T-helper 17 cell (primary cell): ENCODE results near the gene PLA2G12B. TPM values are rescaled to one million over a fixed set of nuclear protein-coding genes. Genes with fewer than 3 reads are reported as not detected.
"Not testable (repeated sequence)": the region's sequence is repeated elsewhere in the genome, so short reads cannot be mapped to it uniquely, and the experiment has no call there.

Experiments used
- ATAC-seq: fragments of 150-1000 bp; cut with Tn5 transposase; 2 replicates; pipeline ENCODE4 v1.10.0; 2021; ENCODE audit warnings: mild to moderate bottlenecking, moderate library complexity
- DNase-seq, 3 donors: peaks; one replicate each; pipeline versions ENCODE4 v3.0.0 to v3.0.0-alpha.2; 2020 to 2021
- H3K9me3 ChIP-seq: one replicate; pipeline ENCODE4 v1.7.0; 2013; ENCODE audit warnings: low read length, mild to moderate bottlenecking; ENCODE audit not compliant: control insufficient read depth, poor library complexity, severe bottlenecking
- H3K27ac Mint-ChIP-seq: one replicate; pipeline ENCODE4 v1.8.0; 2022; ENCODE audit warnings: mild to moderate bottlenecking, moderate library complexity, mixed read lengths
- H3K27me3 Mint-ChIP-seq: one replicate; pipeline ENCODE4 v1.8.0; 2022; ENCODE audit warnings: mixed read lengths
- H3K36me3 Mint-ChIP-seq: one replicate; pipeline ENCODE4 v1.8.0; 2022; ENCODE audit warnings: low read depth, mixed read lengths
- H3K4me1 Mint-ChIP-seq: one replicate; pipeline ENCODE4 v1.8.0; 2022; ENCODE audit warnings: mild to moderate bottlenecking, mixed read lengths
- H3K4me3 Mint-ChIP-seq: one replicate; pipeline ENCODE4 v1.8.0; 2022; ENCODE audit warnings: mild to moderate bottlenecking, moderate library complexity, mixed read lengths
- total RNA-seq, 4 donors: library from RNA in 2 of 4; stranded (reverse) in 2 of 4; gene quantifications; one replicate each; pipeline ENCODE4 v1.2.3 and lab custom pipeline; 2022 to 2026

Gene PLA2G12B
- total RNA-seq, 2 donors from 2014 or later = not detected

- ATAC-seq (no peak), DNase-seq (no peak)
- Mint-ChIP-seq H3K27me3 (peaks cover 16% of the 10 kb centered on the region), H3K4me1 (no peaks in the 10 kb centered on the region), H3K36me3 (no peaks in the 10 kb centered on the region), H3K27ac (no peak overlapping the region), H3K4me3 (no peak overlapping the region)
- no peaks in the 10 kb centered on the region for H3K9me3 ChIP-seq
These were observed 28.6 kb downstream of the PLA2G12B start for GRCh38 chr10:72925951-72926465.

GRCh38 chr10:72924351-72924750 lies 30.3 kb downstream of the PLA2G12B start:
- ATAC-seq (no peak), DNase-seq (no peak)
- Mint-ChIP-seq H3K4me1 (no peaks in the 10 kb centered on the region), H3K4me3 (no peak overlapping the region), H3K36me3 (no peaks in the 10 kb centered on the region), H3K27me3 (peaks cover 16% of the 10 kb centered on the region), H3K27ac (no peak overlapping the region)
- H3K9me3 ChIP-seq = no peaks in the 10 kb centered on the region

DNA sequence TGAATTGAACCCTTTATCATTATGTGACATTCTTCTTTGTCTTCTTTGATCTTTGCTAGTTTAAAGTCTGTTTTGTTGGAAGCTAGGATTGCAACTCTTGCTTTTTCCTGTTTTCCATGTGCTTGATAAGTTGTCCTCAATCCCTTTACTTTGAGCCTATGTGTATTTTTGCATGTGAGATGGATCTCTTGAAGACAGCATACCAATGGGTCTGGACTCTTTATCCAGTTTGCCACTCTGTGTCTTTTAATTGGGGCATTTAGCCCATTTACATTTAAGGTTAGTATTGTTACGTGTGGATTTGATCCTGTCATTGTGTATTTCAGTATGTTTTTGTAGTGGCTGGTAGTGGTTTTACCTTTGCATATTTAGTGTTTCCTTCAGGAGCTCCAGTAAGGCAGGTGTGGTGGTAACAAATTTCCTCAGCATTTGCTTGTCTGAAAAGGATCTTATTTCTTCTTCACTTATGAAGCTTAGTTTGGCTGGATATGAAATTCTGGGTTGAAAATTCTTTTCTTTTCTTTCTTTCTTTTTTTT lies 33.4 kb downstream of the PLA2G12B start:
- H3K36me3 Mint-ChIP-seq, H3K4me1 Mint-ChIP-seq, ATAC-seq, H3K27me3 Mint-ChIP-seq, H3K9me3 ChIP-seq, H3K27ac Mint-ChIP-seq, H3K4me3 Mint-ChIP-seq, DNase-seq: not testable (repeated sequence)

- Mint-ChIP-seq H3K36me3 (no peaks in the 10 kb centered on the region), H3K4me1 (no peaks in the 10 kb centered on the region), H3K4me3 (no peak overlapping the region), H3K27me3 (no peaks in the 10 kb centered on the region), H3K27ac (no peak overlapping the region)
- DNase-seq (no peak), ATAC-seq (no peak)
- no peaks in the 10 kb centered on the region for H3K9me3 ChIP-seq
These were observed 36.3 kb downstream of the PLA2G12B start for GRCh38 chr10:72918352-72918751.

DNA sequence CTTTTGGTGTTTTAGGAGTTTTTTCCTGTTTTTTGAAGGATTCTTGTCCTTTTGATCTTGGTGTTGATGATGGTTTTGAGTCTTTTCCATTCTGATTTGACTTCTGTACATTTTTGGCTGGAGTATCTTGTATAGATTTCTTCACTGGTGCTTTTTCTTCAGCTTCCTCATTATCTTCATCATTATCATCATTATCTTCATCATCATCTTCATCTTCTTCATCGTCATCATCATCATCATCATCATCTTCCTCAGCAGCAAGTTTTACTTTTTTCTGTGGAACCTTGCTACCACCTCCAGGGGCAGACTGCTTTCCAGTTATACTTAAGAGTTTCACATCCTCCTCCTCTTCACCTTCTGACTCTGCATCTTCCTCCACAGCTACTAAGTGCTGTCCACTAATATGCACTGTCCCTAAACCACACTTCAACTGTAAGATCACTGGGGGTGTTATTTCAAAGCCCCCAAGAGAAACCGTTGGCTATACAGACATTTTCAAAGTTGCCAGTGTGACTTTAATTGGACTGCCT lies 36.7 kb downstream of the PLA2G12B start:
- H3K27me3 Mint-ChIP-seq, H3K9me3 ChIP-seq, DNase-seq, H3K4me1 Mint-ChIP-seq, H3K36me3 Mint-ChIP-seq, H3K4me3 Mint-ChIP-seq, H3K27ac Mint-ChIP-seq, ATAC-seq: not testable (repeated sequence)

- H3K4me1 Mint-ChIP-seq, H3K36me3 Mint-ChIP-seq, ATAC-seq, DNase-seq, H3K27me3 Mint-ChIP-seq, H3K4me3 Mint-ChIP-seq, H3K9me3 ChIP-seq, H3K27ac Mint-ChIP-seq: not testable (repeated sequence)
These were observed 37.4 kb downstream of the PLA2G12B start for GRCh38 chr10:72917201-72917600.

DNA sequence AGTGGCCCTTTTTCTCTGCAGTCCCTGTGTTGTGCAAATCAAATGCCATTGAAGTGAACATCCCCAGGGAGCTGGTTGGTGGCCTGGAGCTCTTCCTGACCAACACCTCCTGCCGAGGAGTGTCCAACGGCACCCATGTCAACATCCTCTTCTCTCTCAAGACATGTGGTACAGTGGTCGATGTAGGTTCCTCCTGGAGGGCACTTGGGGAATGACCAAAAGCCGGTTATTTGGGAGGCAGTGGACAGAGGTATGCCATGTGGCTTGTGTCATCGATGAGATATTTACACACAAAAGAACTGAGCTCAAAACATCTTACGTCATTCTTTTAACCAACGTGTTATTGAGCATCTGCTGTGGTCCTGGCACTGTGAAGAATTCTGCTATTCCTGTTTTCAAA lies 41.3 kb downstream of the PLA2G12B start:
- Mint-ChIP-seq H3K4me1 (no peaks in the 10 kb centered on the region), H3K36me3 (no peaks in the 10 kb centered on the region), H3K27me3 (no peaks in the 10 kb centered on the region), H3K27ac (no peak overlapping the region), H3K4me3 (no peak overlapping the region)
- DNase-seq = no peak
- H3K9me3 ChIP-seq = no peaks in the 10 kb centered on the region
- no peak for ATAC-seq

GRCh38 chr10:72912736-72913135 lies 41.9 kb downstream of the PLA2G12B start:
- no peak for ATAC-seq
- no peaks in the 10 kb centered on the region for H3K36me3 Mint-ChIP-seq
- no peak overlapping the region for H3K4me3 Mint-ChIP-seq
- no peaks in the 10 kb centered on the region for H3K9me3 ChIP-seq
- no peak for DNase-seq
- no peaks in the 10 kb centered on the region for H3K27me3 Mint-ChIP-seq
- H3K4me1 Mint-ChIP-seq = no peaks in the 10 kb centered on the region
- H3K27ac Mint-ChIP-seq = no peak overlapping the region

- Mint-ChIP-seq H3K27ac (no peak overlapping the region), H3K36me3 (no peaks in the 10 kb centered on the region), H3K4me3 (no peak overlapping the region), H3K4me1 (no peaks in the 10 kb centered on the region), H3K27me3 (peaks cover under 1% of the 10 kb centered on the region)
- DNase-seq (no peak), ATAC-seq (no peak)
- no peaks in the 10 kb centered on the region for H3K9me3 ChIP-seq
These were observed 42.8 kb downstream of the PLA2G12B start for GRCh38 chr10:72911758-72912157.

- Mint-ChIP-seq H3K36me3 (no peaks in the 10 kb centered on the region), H3K4me1 (no peaks in the 10 kb centered on the region), H3K4me3 (no peak overlapping the region), H3K27ac (no peak overlapping the region), H3K27me3 (peaks cover 6% of the 10 kb centered on the region)
- H3K9me3 ChIP-seq = no peaks in the 10 kb centered on the region
- DNase-seq (no peak), ATAC-seq (no peak)
These were observed 43.9 kb downstream of the PLA2G12B start for GRCh38 chr10:72910705-72911104.

DNA sequence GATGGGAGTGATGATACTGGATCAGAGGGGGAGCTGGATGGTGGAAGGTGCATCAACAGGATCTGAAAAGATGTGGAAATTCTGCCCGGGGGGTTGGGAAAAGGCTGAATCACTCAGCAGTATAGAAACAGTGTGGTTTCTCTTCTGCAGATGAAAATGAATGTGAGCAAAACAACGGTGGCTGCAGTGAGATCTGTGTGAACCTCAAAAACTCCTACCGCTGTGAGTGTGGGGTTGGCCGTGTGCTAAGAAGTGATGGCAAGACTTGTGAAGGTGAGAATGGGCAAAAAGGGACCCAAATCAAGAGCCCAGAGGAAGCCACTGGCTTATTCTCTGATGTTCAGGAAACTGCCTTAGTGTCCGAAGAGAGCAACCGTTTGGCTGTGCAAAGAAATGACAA lies 48.2 kb downstream of the PLA2G12B start:
- Mint-ChIP-seq H3K27me3 (peaks cover 6% of the 10 kb centered on the region), H3K4me3 (no peak overlapping the region), H3K36me3 (no peaks in the 10 kb centered on the region), H3K27ac (no peak overlapping the region), H3K4me1 (no peaks in the 10 kb centered on the region)
- ATAC-seq = no peak
- DNase-seq = no peak
- H3K9me3 ChIP-seq = no peaks in the 10 kb centered on the region

DNA sequence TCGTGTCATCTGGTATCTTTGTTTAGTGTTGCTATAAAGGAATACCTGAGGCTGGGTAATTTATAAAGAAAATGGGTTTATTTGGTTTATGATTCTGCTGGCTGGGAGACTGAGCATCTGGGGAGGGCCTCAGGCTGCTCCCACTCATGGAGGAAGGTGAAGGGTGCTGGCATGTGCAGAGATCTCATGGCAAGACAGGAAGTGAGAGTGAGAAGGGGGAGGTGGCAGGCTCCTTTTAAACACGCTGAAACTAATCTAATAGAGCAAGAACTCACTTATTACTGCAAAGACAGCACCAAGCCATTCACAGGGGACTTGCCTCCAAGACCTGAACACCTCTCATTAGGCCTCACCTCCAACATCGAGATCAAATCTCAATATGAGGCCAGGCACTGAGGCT lies 49.8 kb downstream of the PLA2G12B start:
- H3K27ac Mint-ChIP-seq = no peak overlapping the region
- DNase-seq (no peak), ATAC-seq (no peak)
- H3K4me3 Mint-ChIP-seq = no peak overlapping the region
- H3K36me3 Mint-ChIP-seq = no peaks in the 10 kb centered on the region
- H3K4me1 Mint-ChIP-seq = no peaks in the 10 kb centered on the region
- H3K27me3 Mint-ChIP-seq = peaks cover 6% of the 10 kb centered on the region
- H3K9me3 ChIP-seq = no peaks in the 10 kb centered on the region

- DNase-seq, H3K9me3 ChIP-seq, ATAC-seq, H3K4me3 Mint-ChIP-seq, H3K27ac Mint-ChIP-seq, H3K4me1 Mint-ChIP-seq, H3K27me3 Mint-ChIP-seq, H3K36me3 Mint-ChIP-seq: not testable (repeated sequence)
These were observed 50.6 kb downstream of the PLA2G12B start for GRCh38 chr10:72903941-72904446.

DNA sequence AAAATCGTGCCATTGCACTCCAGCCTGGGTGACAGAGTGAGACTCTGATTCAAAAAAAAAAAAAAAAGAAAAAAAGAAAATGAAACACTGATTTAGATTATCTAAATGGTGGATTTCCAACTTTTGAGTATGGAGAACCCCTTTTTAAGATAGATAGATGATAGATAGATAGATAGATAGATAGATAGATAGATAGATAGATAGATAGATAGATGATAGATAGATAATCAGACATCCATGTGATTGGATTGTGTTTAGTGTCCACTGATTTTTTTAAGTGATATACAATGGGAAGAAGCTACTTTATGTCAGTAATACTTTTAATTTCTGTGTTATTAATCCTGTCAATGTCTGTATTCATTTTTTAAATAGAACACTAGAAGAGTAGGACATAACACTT lies 55.1 kb downstream of the PLA2G12B start:
- Mint-ChIP-seq H3K27ac (no peak overlapping the region), H3K27me3 (peaks cover 15% of the 10 kb centered on the region), H3K36me3 (peaks cover 3% of the 10 kb centered on the region), H3K4me1 (no peaks in the 10 kb centered on the region), H3K4me3 (no peak overlapping the region)
- ATAC-seq (no peak), DNase-seq (no peak)
- H3K9me3 ChIP-seq = no peaks in the 10 kb centered on the region
